Measurements from ENCODE around the gene RYR2. TPM values are rescaled to one million over a fixed set of nuclear protein-coding genes. Genes with fewer than 3 reads are reported as not detected.

Gene RYR2
- total RNA-seq, 1 donor from 2014 or later = 15.2 TPM

DNA sequence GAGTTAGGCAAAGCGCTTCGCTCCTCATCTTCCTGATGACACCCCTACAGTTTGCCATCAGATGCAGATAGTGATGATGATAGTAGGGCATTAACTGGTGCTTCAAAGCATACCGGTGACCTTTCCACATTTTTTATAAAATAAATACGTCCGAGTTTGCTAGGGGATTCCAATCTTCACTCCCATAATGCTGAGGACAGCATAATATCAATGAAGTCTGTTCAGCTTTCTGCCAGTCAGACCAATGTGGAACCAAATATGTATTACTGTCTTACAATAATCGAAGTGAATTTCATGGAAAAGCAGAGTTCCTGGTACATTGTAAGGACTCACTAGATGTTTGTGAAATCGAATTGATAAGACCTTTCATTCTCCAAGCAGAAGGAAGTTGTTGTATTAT, 258.7 kb downstream of the RYR2 start:
- Histone ChIP-seq H3K4me3 (no peak overlapping the region), H3K9me3 (no peaks in the 10 kb centered on the region), H3K27me3 (no peaks in the 10 kb centered on the region), H3K4me1 (no peaks in the 10 kb centered on the region), H3K36me3 (no peaks in the 10 kb centered on the region), H3K27ac (no peak overlapping the region)
- DNase-seq (ENCODE audit: low spot score in 2 of 2) = no peak
- no peak for TF ChIP-seq CTCF (IDR thresholded peaks at IDR 0.05)
- intact Hi-C loops (cut with DNase I) = no loop called here

GRCh38 chr1:237303929-237304328, 261.9 kb downstream of the RYR2 start:
- H3K27ac ChIP-seq = no peak overlapping the region
- H3K36me3 ChIP-seq = no peaks in the 10 kb centered on the region
- no peak for DNase-seq (ENCODE audit: low spot score in 2 of 2)
- H3K4me1 ChIP-seq = no peaks in the 10 kb centered on the region
- H3K27me3 ChIP-seq = no peaks in the 10 kb centered on the region
- H3K4me3 ChIP-seq = no peak overlapping the region
- no peaks in the 10 kb centered on the region for H3K9me3 ChIP-seq
- TF ChIP-seq CTCF (IDR thresholded peaks at IDR 0.05) = no peak
- intact Hi-C loops (cut with DNase I) = no loop called here

DNA sequence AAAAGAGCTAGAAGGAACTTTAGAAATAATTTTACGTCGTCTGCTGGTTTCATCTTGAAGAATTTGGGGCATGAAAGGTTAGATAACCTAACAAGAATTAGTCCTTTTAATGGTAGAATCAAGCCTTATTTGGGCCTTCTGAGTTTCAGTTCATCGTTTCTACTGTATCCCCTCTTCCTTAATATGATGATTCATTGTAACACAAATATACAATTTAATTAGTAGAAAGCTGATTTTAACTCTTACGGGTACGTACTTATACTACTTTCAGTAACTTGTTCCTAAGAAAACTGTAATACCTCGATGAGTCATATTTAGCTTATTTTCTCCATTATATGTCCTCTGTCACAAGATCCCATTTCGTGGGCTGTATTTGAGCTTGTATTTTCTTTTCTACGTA, 264.7 kb downstream of the RYR2 start:
- Histone ChIP-seq H3K27ac (no peak overlapping the region), H3K9me3 (no peaks in the 10 kb centered on the region), H3K36me3 (no peaks in the 10 kb centered on the region), H3K4me1 (no peaks in the 10 kb centered on the region), H3K27me3 (no peaks in the 10 kb centered on the region), H3K4me3 (no peak overlapping the region)
- TF ChIP-seq CTCF (IDR thresholded peaks at IDR 0.05) = no peak
- intact Hi-C loops (cut with DNase I) = no loop called here
- no peak for DNase-seq (ENCODE audit: low spot score in 2 of 2)

GRCh38 chr1:237309595-237310118, 267.7 kb downstream of the RYR2 start:
- Histone ChIP-seq H3K4me1 (no peaks in the 10 kb centered on the region), H3K4me3 (no peak overlapping the region), H3K27me3 (no peaks in the 10 kb centered on the region), H3K27ac (no peak overlapping the region), H3K9me3 (no peaks in the 10 kb centered on the region), H3K36me3 (no peaks in the 10 kb centered on the region)
- TF ChIP-seq CTCF (IDR thresholded peaks at IDR 0.05) = no peak
- intact Hi-C loops (cut with DNase I) = no loop called here
- no peak for DNase-seq (ENCODE audit: low spot score in 2 of 2)

GRCh38 chr1:237316352-237316751, 274.4 kb downstream of the RYR2 start:
- TF ChIP-seq CTCF (IDR thresholded peaks at IDR 0.05) = no peak
- Histone ChIP-seq H3K9me3 (no peaks in the 10 kb centered on the region), H3K27me3 (no peaks in the 10 kb centered on the region), H3K4me1 (no peaks in the 10 kb centered on the region), H3K36me3 (no peaks in the 10 kb centered on the region), H3K4me3 (no peak overlapping the region), H3K27ac (no peak overlapping the region)
- intact Hi-C loops (cut with DNase I) = no loop called here
- DNase-seq (ENCODE audit: low spot score in 2 of 2) = no peak

- no peak for DNase-seq (ENCODE audit: low spot score in 2 of 2)
- Histone ChIP-seq H3K9me3 (no peaks in the 10 kb centered on the region), H3K27ac (no peak overlapping the region), H3K4me3 (no peak overlapping the region), H3K4me1 (no peaks in the 10 kb centered on the region), H3K27me3 (no peaks in the 10 kb centered on the region), H3K36me3 (no peaks in the 10 kb centered on the region)
- no peak for TF ChIP-seq CTCF (IDR thresholded peaks at IDR 0.05)
- intact Hi-C loops (cut with DNase I) = no loop called here
Observed at GRCh38 chr1:237318748-237319147, 276.8 kb downstream of the RYR2 start.
